HEK293T (cell line): ENCODE results near the gene PLEKHD1.

Source experiments
- CTCF ChIA-PET: fragments of 350-600 bp; formaldehyde crosslinking; extraction: SDS; loops from one replicate; lab custom pipeline; 2021; ENCODE audit warnings: antibody characterized with exemption, inconsistent platforms; lab: Yijun Ruan, JAX
- POLR2A ChIA-PET: fragments of 350-600 bp; formaldehyde crosslinking; extraction: SDS; loops from one replicate; lab custom pipeline; 2020; ENCODE audit warnings: antibody characterized with exemption, inconsistent platforms; lab: Yijun Ruan, JAX
- DNase-seq: peaks from one replicate; pipeline ENCODE4 v3.0.0; 2012; ENCODE audit warnings: mixed read lengths; ENCODE audit errors: extremely low spot score
- ARNT ChIP-seq: fragments of 450-650 bp; IDR thresholded peaks from 2 replicates; pipeline ENCODE4 v1.6.1; 2017; ENCODE audit warnings: mild to moderate bottlenecking
- BHLHE40 ChIP-seq: fragments of 450-650 bp; IDR thresholded peaks from 2 replicates; pipeline ENCODE4 v1.6.1; 2016; ENCODE audit warnings: mild to moderate bottlenecking, moderate library complexity, borderline replicate concordance
- CTBP1 ChIP-seq: fragments of 450-650 bp; IDR thresholded peaks from 2 replicates; pipeline ENCODE4 v1.6.1; 2016; ENCODE audit warnings: borderline replicate concordance
- ELF4 ChIP-seq: fragments of 450-650 bp; IDR thresholded peaks from 2 replicates; pipeline ENCODE4 v1.6.1; 2017; ENCODE audit warnings: antibody characterized with exemption
- FOXK2 ChIP-seq: fragments of 450-650 bp; IDR thresholded peaks from 2 replicates; pipeline ENCODE4 v1.6.1; 2016; ENCODE audit warnings: mild to moderate bottlenecking
- FOXM1 ChIP-seq: fragments of 450-650 bp; IDR thresholded peaks from 2 replicates; pipeline ENCODE4 v1.6.1; 2017; ENCODE audit warnings: mild to moderate bottlenecking, borderline replicate concordance
- HDGF ChIP-seq: fragments of 450-650 bp; IDR thresholded peaks from 2 replicates; pipeline ENCODE4 v1.6.1; 2017; ENCODE audit warnings: antibody characterized with exemption, borderline replicate concordance
- L3MBTL2 ChIP-seq: fragments of 450-650 bp; conservative IDR thresholded peaks from 2 replicates; pipeline ENCODE4 v1.6.1; 2016; ENCODE audit warnings: mild to moderate bottlenecking
- LEF1 ChIP-seq: fragments of 450-650 bp; IDR thresholded peaks from 2 replicates; pipeline ENCODE4 v1.6.1; 2017; ENCODE audit warnings: mild to moderate bottlenecking, borderline replicate concordance
- NFRKB ChIP-seq: fragments of 450-650 bp; IDR thresholded peaks from 2 replicates; pipeline ENCODE4 v1.6.1; 2016; ENCODE audit warnings: mild to moderate bottlenecking, moderate library complexity
- PKNOX1 ChIP-seq: fragments of 450-650 bp; IDR thresholded peaks from 2 replicates; pipeline ENCODE4 v1.6.1; 2016
- SP1 ChIP-seq: fragments of 450-650 bp; IDR thresholded peaks from 2 replicates; pipeline ENCODE4 v1.6.1; 2017
- SUZ12 ChIP-seq: fragments of 450-650 bp; IDR thresholded peaks from 2 replicates; pipeline ENCODE4 v1.6.1; 2016; ENCODE audit warnings: mild to moderate bottlenecking
- TARDBP ChIP-seq: fragments of 450-650 bp; IDR thresholded peaks from 2 replicates; pipeline ENCODE4 v1.6.1; 2016
- ZNF384 ChIP-seq: fragments of 450-650 bp; IDR thresholded peaks from 2 replicates; pipeline ENCODE4 v1.6.1; 2016

PLEKHD1 gene

GRCh38 chr14:69569859-69570258, 85.3 kb downstream of the PLEKHD1 start:
- ChIA-PET POLR2A (no interaction called here), CTCF (no interaction called here)
- no peak for DNase-seq
- TF ChIP-seq NFRKB (no peak), SP1 (no peak)

GRCh38 chr14:69570836-69571330, 86.4 kb downstream of the PLEKHD1 start:
- ChIA-PET CTCF (interaction anchor here (0.6 to 6.9 kb wide), 4 partner anchors 14 to 425 kb away, joined by 3 to 39 read pairs (median 6); no protein-coding TSS in a partner anchor), POLR2A (no interaction called here)
- TF ChIP-seq ELF4: no peak
- no peak for TF ChIP-seq SP1
- no peak for TF ChIP-seq L3MBTL2
- TF ChIP-seq TARDBP: no peak
- TF ChIP-seq HDGF: no peak
- TF ChIP-seq BHLHE40: no peak
- TF ChIP-seq PKNOX1: no peak
- no peak for TF ChIP-seq NFRKB
- TF ChIP-seq LEF1: no peak
- DNase-seq: no peak

- TF ChIP-seq FOXM1 (no peak), ARNT (no peak), FOXK2 (no peak), BHLHE40 (no peak), ELF4 (no peak)
- DNase-seq: no peak
- POLR2A ChIA-PET: no interaction called here
- CTCF ChIA-PET: interaction anchor here (0.6 to 6.9 kb wide), 4 partner anchors 13 to 156 kb away, joined by 3 to 39 read pairs (median 6); no protein-coding TSS in a partner anchor
Measured at GRCh38 chr14:69571449-69572029, 87.0 kb downstream of the PLEKHD1 start.

GRCh38 chr14:69572030-69572840, 87.7 kb downstream of the PLEKHD1 start:
- POLR2A ChIA-PET: no interaction called here
- peak; percentile 59; the same call in 1 of the 2 replicates for TF ChIP-seq L3MBTL2
- no peak for TF ChIP-seq ELF4
- peak; percentile 68 for DNase-seq
- CTCF ChIA-PET: interaction anchor here (0.6 to 6.9 kb wide), 5 partner anchors 8 to 155 kb away, joined by 3 to 39 read pairs (median 4); no protein-coding TSS in a partner anchor

GRCh38 chr14:69572841-69573135, 88.3 kb downstream of the PLEKHD1 start:
- TF ChIP-seq BHLHE40 (no peak), SUZ12 (no peak), PKNOX1 (no peak), ELF4 (no peak), ZNF384 (no peak), FOXK2 (no peak), L3MBTL2 (no peak)
- POLR2A ChIA-PET: no interaction called here
- CTCF ChIA-PET: interaction anchor here (1.0 to 6.9 kb wide), 3 partner anchors 25 to 155 kb away, joined by 3 to 39 read pairs (median 4); no protein-coding TSS in a partner anchor
- DNase-seq: no peak

GRCh38 chr14:69573205-69573830, 88.8 kb downstream of the PLEKHD1 start:
- CTCF ChIA-PET: interaction anchor here (0.6 to 6.9 kb wide), 9 partner anchors 10 to 331 kb away, joined by 3 to 39 read pairs (median 3); no protein-coding TSS in a partner anchor
- TF ChIP-seq HDGF (no peak), PKNOX1 (no peak; the same call in 1 of the 2 replicates), L3MBTL2 (no peak), ELF4 (no peak), TARDBP (no peak), BHLHE40 (no peak), ARNT (no peak), FOXK2 (no peak), LEF1 (no peak), CTBP1 (no peak), ZNF384 (no peak), SUZ12 (no peak), SP1 (no peak)
- POLR2A ChIA-PET: no interaction called here
- DNase-seq: no peak
